ENCODE data around the gene CD164L2. TPM values are rescaled to one million over a fixed set of nuclear protein-coding genes. Genes with fewer than 3 reads are reported as not detected.
"Not testable (repeated sequence)": the region's sequence is repeated elsewhere in the genome, so short reads cannot be mapped to it uniquely, and the experiment has no call there.

The CD164L2 gene
- total RNA-seq, 1 experiment from 2014 or later, result 0.63 TPM

DNA sequence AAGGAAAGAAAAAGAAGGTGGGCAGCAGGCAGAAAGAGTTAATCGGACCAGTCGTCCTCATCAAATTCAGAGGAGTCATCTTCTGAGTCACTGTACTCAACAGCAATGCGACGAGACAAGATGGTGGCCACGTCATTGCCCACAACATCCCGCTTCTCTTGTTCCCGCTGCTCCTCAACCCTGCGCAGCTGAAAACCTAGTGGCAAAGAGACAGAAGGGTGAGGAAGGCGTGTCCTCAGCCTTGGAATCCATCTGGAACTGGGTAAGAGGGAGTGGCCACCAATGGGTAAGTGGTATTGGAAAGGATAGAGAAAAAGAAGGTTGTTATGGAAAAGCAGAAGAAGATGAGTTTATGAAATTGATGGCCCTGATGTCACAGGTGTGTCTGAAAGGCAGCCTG lies 25.0 kb upstream of the CD164L2 start:
- no peaks in the 10 kb centered on the region for H3K27me3 ChIP-seq (ENCODE audit: insufficient read depth, low read depth)
- no peaks in the 10 kb centered on the region for H3K79me2 ChIP-seq (ENCODE audit: low read depth)
- peaks cover 7% of the 10 kb centered on the region; the same call in 1 of the 2 replicates for H3K36me3 ChIP-seq (ENCODE audit: low read depth)
- intact Hi-C loops (cut with micrococcal nuclease; ENCODE audit: unreplicated experiment), result no loop called here
- ChIA-PET CTCF (no interaction called here), POLR2A (ENCODE audit: unreplicated experiment) (no interaction called here)
- no peaks in the 10 kb centered on the region for H3K4me1 ChIP-seq (replicated peaks; ENCODE audit: insufficient read depth)
- BruUV-seq (replicated peaks), result no TSS peak
- no peaks in the 10 kb centered on the region; the same call in 1 of the 2 replicates for H3F3A ChIP-seq (ENCODE audit: insufficient read depth, low read depth)
- H3K9me2 ChIP-seq (ENCODE audit: insufficient read depth), result no peaks in the 10 kb centered on the region
- no peak overlapping the region for H3K27ac ChIP-seq
- no peaks in the 10 kb centered on the region for H3K9me3 ChIP-seq (ENCODE audit: insufficient read depth, low read depth)
- H2AFZ ChIP-seq, result no peak overlapping the region
- no peak for DNase-seq
- no peak overlapping the region for H3K4me3 ChIP-seq
- no peaks in the 10 kb centered on the region for H4K20me1 ChIP-seq (ENCODE audit: insufficient read depth)
- TF ChIP-seq, protein P1, sequence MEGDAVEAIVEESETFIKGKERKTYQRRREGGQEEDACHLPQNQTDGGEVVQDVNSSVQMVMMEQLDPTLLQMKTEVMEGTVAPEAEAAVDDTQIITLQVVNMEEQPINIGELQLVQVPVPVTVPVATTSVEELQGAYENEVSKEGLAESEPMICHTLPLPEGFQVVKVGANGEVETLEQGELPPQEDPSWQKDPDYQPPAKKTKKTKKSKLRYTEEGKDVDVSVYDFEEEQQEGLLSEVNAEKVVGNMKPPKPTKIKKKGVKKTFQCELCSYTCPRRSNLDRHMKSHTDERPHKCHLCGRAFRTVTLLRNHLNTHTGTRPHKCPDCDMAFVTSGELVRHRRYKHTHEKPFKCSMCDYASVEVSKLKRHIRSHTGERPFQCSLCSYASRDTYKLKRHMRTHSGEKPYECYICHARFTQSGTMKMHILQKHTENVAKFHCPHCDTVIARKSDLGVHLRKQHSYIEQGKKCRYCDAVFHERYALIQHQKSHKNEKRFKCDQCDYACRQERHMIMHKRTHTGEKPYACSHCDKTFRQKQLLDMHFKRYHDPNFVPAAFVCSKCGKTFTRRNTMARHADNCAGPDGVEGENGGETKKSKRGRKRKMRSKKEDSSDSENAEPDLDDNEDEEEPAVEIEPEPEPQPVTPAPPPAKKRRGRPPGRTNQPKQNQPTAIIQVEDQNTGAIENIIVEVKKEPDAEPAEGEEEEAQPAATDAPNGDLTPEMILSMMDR (conservative IDR thresholded peaks at IDR 0.05), result no peak
- TF ChIP-seq EZH2 (IDR thresholded peaks at IDR 0.05; ENCODE audit: low read depth), result no peak
- no peak overlapping the region for H3K4me2 ChIP-seq

GRCh38 chr1:27406791-27407190 lies 23.7 kb upstream of the CD164L2 start:
- CTCF ChIA-PET; BruUV-seq (replicated peaks); H3K4me1 ChIP-seq (replicated peaks; ENCODE audit: insufficient read depth); H3K79me2 ChIP-seq (ENCODE audit: low read depth); H3K27ac ChIP-seq; H2AFZ ChIP-seq; H3K4me2 ChIP-seq; H3K9me3 ChIP-seq (ENCODE audit: insufficient read depth, low read depth); H3K9me2 ChIP-seq (ENCODE audit: insufficient read depth); H3K4me3 ChIP-seq; H3F3A ChIP-seq (ENCODE audit: insufficient read depth, low read depth); DNase-seq; intact Hi-C loops (cut with micrococcal nuclease; ENCODE audit: unreplicated experiment); H3K36me3 ChIP-seq (ENCODE audit: low read depth); POLR2A ChIA-PET (ENCODE audit: unreplicated experiment); H3K27me3 ChIP-seq (ENCODE audit: insufficient read depth, low read depth); H4K20me1 ChIP-seq (ENCODE audit: insufficient read depth): not testable (repeated sequence)

DNA sequence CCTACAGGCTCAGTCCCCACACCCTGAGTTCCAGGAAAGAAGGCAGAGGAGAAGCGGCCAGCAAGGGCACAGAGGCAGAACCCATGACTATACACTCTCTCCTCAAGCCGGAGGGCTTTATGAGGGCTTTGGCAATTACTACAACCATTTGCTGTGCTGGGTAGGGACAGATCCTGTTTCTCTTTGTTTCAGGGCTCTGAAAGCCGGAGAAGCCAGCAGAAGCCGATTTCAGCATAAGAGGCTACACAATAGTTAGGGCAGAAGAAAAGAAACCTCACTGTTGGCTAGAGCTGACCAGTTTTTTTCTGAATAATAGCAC lies 23.2 kb upstream of the CD164L2 start:
- TF ChIP-seq, protein P1 (conservative IDR thresholded peaks at IDR 0.05), result no peak
- no peak for TF ChIP-seq EZH2 (IDR thresholded peaks at IDR 0.05; ENCODE audit: low read depth)
- H3K27ac ChIP-seq, result no peak overlapping the region
- CTCF ChIA-PET, result no interaction called here

GRCh38 chr1:27405598-27406361 lies 22.6 kb upstream of the CD164L2 start:
- H3K79me2 ChIP-seq (ENCODE audit: low read depth); H3K9me2 ChIP-seq (ENCODE audit: insufficient read depth); H2AFZ ChIP-seq; H3K4me2 ChIP-seq; DNase-seq; H3K27ac ChIP-seq; H3K36me3 ChIP-seq (ENCODE audit: low read depth); POLR2A ChIA-PET (ENCODE audit: unreplicated experiment); H3K4me1 ChIP-seq (replicated peaks; ENCODE audit: insufficient read depth); H3K4me3 ChIP-seq; CTCF ChIA-PET; H3K27me3 ChIP-seq (ENCODE audit: insufficient read depth, low read depth); H3F3A ChIP-seq (ENCODE audit: insufficient read depth, low read depth); BruUV-seq (replicated peaks); H3K9me3 ChIP-seq (ENCODE audit: insufficient read depth, low read depth); intact Hi-C loops (cut with micrococcal nuclease; ENCODE audit: unreplicated experiment); H4K20me1 ChIP-seq (ENCODE audit: insufficient read depth): not testable (repeated sequence)

More for the DNA sequence above, 23.2 kb upstream of the CD164L2 start:
- Histone ChIP-seq H4K20me1 (ENCODE audit: insufficient read depth) (no peaks in the 10 kb centered on the region), H3K27me3 (ENCODE audit: insufficient read depth, low read depth) (no peaks in the 10 kb centered on the region), H2AFZ (no peak overlapping the region), H3K79me2 (ENCODE audit: low read depth) (no peaks in the 10 kb centered on the region), H3K4me1 (replicated peaks; ENCODE audit: insufficient read depth) (no peaks in the 10 kb centered on the region), H3K9me3 (ENCODE audit: insufficient read depth, low read depth) (no peaks in the 10 kb centered on the region), H3K9me2 (ENCODE audit: insufficient read depth) (no peaks in the 10 kb centered on the region), H3K36me3 (ENCODE audit: low read depth) (no peaks in the 10 kb centered on the region), H3K4me3 (no peak overlapping the region), H3K4me2 (no peak overlapping the region), H3F3A (ENCODE audit: insufficient read depth, low read depth) (peaks cover 5% of the 10 kb centered on the region)
- DNase-seq, result no peak
- intact Hi-C loops (cut with micrococcal nuclease; ENCODE audit: unreplicated experiment), result no loop called here
- POLR2A ChIA-PET (ENCODE audit: unreplicated experiment), result no interaction called here
- no TSS peak for BruUV-seq (replicated peaks)
